NCI-H2029 treated with DMSO at 0.1 percent for 48 hours (cell line): ENCODE measurements around the gene AP3B1.

Experiments
- DNase-seq: peaks from one replicate; lab custom pipeline; 2025; lab: John Stamatoyannopoulos, UW

Gene AP3B1

DNA sequence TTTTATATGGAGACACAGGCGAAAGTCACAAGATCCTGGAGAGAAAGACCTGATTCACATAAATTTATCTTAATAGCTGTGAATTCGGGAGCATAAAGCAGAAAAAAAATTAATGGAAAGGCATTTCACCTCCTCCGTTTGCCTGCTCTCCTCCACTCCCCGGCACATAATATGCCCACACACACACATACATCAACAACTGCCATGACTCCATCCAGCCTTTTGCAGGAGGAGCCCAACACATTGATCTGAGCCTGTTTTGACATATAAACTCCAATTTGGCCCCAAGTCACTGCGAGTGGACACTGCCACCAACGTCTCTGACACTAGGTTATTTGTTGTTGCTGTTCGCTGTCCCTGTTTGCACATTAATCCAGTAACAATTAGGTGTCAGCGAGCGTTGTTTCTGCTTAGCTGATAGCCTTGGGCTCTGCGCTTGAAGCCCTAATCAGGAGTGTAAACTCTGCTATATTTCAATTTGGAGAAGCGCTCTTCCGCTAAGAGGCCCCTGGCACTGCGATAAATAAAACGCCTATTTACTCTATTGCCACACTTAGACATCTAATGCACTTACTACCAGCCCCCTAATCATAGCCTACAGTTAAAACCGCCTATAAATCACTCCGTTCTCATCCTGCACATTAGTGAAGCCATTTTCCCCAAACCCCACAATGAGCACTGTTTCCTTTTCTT lies 322.6 kb downstream of the AP3B1 start:
- DNase-seq, result no peak

DNA sequence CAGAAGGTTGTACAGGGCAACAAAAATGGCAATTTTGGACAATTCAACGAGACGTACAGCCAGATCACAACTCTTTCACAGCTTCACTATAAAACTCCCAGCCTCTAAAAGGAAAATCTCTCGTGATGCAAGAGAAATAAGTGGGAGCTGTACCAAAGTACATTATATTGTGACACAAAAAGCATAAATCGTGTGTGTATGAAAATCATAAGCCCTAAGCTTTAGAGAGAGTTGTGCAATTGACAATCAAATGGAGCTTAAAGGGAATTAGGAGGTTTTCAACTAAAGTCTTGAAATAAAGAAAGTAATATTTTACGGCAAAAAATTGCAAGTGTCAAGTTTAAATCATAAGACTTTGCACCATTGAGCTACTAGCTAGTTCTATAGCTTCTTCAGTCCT lies 323.6 kb downstream of the AP3B1 start:
- DNase-seq, result no peak

DNA sequence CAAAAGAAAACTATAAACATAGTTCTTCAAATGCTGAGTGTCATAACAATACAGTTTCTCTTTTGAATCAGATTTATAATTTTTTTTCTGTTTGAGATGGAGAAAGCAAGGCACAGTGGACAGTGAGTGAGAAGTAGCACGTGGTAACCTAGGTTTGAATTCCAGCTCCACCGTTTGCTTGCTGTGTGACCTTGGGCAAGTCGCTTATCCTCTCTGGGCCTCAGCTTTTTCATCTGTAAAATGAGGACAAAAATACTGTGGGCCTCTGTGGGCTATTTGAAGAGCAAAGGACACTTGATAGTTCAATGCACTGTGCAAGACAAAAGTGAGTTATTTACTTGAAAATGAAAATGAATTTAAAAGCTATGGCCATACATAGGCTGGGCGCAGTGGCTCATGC lies 330.7 kb downstream of the AP3B1 start:
- DNase-seq, result no peak

DNA sequence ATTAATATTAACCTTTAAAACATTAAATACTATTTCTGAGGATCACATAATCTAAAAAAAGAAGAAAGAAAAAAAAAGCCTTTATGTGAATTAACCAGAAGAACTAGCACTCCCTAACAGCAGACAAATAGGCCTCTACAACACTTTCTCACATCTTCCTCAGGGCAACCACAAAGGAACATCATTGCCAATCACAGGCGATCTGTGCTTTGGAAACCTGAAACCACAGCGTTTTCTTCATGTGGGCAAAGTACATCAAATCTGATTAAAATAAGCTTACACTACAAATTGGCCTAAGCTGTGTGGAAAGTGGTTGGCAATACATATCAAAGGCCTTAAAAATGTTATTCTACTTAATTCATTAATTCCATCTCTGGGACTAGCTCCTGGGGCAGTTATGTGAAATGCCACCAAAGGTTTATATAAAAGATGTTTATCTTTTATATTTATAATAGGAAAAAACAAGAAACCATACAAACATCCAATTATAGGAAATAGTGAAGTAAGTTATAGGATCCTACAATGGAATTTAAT lies 333.6 kb downstream of the AP3B1 start:
- DNase-seq, result no peak

DNA sequence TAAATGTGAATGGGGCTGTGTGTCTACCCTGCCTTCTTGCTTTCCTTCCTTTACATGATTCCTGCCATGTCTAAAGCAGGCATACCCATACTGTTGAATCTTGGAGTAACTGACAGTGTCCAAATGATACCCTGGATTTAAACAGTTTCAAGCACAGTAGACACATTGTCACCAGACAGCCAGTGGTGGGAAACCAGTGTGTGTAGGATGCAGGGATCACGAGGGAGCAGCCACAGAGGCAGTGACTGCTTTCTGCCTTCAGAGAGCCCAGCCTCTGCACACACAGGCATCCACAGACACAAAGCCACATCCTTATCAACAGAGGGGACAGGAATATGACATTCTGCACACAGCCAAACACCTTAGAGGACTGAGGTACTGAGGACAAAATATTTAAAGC lies 334.2 kb downstream of the AP3B1 start:
- DNase-seq, result no peak

DNA sequence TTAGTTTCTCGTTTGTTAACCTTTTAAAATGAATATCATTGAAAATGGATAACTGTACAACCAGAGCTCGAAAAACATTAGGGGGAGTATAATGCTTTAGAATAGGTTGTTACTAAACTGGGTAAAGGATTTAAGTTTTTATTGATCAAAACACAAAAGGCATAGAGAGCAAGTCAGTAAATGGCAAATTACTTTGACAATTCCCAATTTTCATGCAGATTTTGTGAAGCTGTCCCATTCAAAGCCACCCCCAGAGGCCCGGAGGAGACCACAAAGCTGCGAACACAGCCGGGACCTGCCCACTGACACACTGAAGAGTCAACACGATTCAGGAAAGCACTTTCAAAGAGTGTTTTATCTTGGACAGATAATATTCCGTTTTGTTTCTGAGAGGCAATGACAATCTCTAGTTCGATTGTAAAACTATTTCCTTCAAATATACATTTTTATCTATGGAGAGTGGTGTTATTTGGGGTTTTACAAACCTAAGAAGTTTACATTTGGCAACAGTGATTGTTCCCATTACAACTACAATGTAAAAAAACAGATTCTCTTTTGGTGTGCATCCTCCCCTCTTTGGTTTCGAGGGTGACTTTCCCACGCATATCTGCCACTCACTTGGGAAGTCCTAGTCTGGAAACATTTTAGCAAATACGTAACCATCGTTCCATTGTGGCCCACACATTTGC lies 335.7 kb downstream of the AP3B1 start:
- DNase-seq, result no peak

DNA sequence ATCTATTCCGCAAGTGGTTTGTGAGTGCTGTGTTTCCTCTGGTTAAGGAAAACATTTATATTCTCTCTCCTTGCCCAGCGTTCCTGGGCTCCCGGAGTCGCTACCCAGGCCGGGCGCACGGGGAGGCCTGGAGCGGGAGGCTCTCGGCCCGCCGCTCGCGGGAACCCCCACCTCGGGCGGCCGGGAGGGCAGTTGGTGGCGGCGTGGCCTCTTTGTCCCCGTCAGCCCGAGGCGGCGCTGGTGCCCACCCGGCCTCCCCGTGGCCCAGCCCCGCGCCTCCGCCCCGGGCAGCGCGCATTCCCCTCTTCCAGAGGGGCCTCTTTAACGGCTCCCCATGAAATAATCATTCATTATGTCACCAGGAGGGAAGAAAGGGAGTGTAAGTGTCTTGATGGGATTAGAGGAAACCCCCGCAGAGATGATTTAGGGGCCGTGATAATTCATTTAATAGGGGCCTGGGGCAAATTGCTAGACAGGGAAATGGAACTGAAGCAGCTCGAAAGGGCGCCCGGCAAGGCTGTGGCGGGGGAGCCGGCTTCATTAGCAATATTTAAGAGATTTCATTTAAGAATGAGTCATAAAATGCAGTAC lies 336.5 kb downstream of the AP3B1 start:
- DNase-seq, result no peak

DNA sequence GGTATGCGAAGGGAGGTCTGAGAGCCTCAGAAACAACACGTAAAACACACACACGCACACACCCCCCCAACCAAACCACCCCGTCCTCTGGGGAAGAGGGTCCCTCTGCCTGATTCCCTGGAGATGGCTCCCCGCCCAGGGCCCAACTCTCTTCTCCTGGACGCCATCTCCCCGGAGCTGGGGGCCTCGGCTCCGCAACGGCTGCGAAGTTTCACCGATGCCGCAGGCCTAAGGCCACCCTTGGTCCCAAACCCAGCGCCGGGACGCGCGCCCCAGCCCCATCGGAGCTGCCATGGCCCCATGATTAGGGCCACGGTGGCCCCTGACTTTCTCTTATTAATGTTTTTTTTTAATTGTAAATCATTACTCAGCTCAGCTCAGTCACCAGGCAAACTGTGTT lies 337.0 kb downstream of the AP3B1 start:
- DNase-seq, result no peak

DNA sequence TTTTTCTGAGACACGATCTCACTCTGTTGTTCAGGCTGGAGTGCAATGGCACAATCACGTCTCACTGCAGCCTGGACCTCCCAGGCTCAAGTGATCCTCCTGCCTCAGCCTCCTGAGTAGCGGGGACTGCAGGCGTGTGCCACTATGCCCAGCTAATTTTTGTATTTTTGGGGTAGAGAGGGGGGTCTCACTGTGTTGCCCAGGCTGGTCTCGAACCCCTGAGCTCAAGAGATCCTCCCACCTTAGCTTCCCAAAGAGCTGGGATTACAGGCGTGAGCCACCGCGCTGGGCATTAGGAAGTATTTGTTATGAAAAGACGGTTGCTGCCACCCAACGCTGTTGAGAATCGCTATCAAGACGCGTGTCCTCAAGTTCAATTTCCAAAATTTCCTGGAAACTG lies 337.4 kb downstream of the AP3B1 start:
- no peak for DNase-seq

DNA sequence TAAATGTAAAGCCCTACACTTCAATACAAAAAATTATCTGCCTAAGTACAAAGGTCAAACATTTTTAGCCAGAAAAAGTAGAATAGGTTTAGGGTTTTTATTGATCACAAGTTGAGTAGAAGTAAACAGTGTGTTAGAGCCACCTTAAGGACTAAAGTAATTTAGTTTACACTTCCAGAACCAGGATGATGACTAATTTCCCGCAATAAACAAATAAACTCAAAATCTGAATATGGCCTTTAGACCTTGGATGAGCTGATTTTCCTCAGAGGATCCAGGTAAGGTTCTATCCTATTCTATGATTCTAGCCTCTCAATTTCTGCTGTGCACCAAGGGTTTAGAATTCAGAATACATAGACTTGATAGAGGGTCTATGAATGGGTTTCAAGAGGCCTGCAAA lies 338.9 kb downstream of the AP3B1 start:
- no peak for DNase-seq

DNA sequence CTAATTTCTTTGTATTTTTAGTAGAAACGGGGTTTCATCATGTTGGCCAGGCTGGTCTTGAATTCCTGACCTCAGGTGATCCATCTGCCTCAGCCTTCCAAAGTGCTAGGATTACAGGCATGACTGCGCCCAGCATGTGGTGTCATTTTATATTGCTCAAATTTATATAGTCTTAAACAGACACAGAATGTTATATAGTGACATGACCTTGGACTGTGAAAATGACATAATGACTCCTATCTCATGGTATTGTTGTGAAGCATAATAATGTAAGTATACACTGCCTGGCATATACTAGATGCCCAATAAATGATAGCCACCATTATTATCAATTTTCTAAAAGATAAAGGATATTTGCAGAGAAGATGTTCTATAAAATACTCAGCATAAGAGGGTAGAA lies 341.1 kb downstream of the AP3B1 start:
- DNase-seq, result no peak

DNA sequence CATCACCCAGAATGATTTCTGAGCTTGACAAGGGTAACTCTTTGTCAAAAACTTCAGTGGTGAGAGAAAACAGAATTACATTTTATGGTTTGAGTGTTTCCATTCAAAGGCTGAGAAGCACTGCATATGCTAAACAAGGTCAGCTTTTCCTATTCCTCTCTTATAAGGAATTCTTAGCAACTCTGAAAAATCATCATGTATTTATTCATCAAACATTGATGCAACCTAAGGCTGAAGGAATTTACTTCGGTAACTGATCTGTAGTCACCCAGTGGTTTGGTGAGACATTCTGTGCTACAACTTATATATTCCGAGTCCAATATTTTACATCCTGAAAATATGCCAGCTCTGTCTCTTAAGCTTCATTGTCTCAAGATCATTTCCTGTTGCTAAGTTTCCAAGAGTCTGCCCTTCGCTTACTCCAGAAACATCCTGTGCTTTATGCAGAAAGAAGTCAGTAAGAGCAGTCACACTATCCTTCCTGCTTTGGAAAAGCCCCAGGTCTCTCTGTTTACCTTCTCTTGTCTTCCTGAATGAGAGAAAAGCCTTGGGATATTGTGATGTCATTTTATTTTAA lies 341.8 kb downstream of the AP3B1 start:
- peak; percentile 7 for DNase-seq
